Globus pallidus (tissue), 1 donor: ENCODE data around the gene WNT6.

Experiments
- DNase-seq: peaks from one replicate; pipeline ENCODE4 v3.0.0-alpha.2; 2015; ENCODE audit warnings: low spot score

The WNT6 gene

GRCh38 chr2:218893349-218894150 is 33.9 kb downstream of the WNT6 start:
- DNase-seq, result no peak

DNA sequence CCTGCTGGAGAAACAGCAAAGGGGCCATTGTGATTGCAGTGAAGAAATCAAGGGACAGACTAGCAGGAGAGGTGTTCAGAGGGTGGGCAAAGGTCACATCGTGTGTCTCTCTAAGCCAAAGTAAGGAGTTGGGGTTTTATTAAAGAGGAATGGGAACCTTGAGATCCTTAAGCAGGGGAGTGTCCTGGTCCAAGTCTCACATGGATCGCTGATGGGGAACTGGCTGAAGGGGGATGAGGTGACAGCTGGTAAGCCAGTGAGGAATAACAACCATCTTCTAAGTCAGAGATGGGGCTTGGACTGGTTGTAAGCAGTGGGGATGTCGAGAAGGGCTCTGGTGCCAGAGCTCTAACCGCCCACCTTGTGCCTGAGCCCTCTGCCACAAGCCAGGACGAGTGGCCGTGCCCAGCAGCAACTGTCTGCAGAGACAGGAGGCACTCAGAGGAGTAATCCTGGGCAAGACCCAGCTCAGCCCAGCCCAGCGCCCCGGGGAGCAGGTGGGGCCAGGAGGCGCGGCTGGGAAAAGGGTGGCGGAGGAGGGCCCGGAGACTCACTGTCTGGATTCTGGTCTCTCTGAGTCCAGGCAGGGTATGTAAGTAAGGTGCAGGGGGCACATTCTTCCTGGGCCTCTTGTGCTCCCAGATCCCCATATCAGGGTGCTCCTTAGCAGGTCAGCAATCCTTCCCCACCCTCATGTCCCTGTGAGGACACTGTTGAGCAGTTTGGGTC is 34.7 kb downstream of the WNT6 start:
- DNase-seq, result no peak

DNA sequence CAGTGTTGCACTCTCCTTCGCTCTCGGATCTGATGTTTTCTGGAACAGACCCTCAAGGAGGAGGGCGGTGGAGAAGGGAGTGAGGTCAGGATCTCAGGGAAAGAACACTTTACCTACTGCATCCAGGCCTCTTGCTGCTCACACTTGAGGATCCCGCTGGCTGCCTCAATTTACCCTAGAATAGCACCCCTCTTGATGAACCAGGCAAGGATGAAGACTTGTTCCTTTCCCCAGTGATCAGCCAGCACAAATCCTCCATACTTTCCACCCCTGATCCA is 35.2 kb downstream of the WNT6 start:
- DNase-seq, result no peak

DNA sequence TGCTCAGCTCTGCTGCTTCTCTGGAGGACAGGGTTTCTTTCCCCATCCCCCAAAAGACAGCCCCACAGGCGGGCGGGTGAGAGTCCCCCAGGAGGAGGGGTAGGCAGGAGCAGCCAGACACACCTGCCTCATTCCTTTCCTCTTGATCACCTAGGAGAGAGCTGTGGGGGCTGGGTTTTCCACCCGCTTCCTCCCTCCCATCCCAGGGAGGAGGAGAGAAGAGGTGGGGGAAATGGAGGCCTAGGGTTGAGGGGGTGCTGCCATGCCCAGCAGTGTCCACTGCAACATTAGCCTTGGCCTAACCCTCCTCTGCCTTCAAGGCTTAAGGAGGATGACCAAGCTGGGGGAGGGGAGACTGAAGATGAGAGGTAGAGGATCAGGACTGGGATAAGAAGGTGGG is 35.7 kb downstream of the WNT6 start:
- DNase-seq, result no peak

- DNase-seq, result no peak
Observed at GRCh38 chr2:218895759-218896500, 36.3 kb downstream of the WNT6 start.

DNA sequence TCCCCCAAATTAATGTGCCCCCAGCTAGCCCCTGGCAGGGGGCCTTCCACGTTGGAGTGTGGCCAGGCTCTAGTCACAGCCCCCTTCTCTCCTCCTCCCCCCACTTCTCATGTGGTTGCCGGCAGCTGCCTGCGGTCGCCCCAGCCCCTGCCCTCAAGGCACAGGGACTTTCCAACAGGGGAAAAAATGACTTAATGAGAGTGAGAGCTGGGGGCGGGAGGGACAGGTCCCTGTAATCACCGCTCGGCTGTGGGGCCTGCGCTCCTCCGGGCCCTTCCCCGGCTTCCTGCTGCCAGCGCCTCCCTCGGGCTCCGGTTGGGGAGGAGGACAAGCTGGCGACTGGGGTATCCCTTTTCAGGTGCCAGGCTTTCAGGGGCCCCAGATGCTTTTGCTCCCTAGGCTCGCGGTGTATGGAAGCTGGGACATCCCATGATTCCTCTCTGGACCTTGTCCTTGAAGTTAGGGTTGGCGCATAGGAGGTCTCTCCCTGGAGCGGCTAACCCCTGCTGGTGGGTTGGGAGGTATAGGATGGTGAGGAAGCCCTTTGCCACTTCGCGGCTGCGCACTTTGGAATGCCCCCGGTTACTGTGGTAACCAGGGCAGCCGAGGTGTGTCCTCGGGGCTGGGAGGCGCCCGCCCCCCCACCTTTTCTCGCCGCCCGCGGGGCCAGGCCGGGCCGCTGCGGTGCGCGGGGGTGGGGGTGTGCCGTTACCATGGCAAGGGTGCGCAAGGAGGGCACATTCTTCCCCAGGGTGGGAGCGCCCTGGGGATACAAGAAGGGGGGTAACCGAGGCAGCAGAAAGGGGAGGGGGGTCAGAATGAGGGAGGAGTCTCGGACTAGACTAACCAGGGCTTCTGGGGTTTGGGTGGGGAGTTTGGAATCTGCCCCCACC is 37.1 kb downstream of the WNT6 start:
- DNase-seq, result no peak

DNA sequence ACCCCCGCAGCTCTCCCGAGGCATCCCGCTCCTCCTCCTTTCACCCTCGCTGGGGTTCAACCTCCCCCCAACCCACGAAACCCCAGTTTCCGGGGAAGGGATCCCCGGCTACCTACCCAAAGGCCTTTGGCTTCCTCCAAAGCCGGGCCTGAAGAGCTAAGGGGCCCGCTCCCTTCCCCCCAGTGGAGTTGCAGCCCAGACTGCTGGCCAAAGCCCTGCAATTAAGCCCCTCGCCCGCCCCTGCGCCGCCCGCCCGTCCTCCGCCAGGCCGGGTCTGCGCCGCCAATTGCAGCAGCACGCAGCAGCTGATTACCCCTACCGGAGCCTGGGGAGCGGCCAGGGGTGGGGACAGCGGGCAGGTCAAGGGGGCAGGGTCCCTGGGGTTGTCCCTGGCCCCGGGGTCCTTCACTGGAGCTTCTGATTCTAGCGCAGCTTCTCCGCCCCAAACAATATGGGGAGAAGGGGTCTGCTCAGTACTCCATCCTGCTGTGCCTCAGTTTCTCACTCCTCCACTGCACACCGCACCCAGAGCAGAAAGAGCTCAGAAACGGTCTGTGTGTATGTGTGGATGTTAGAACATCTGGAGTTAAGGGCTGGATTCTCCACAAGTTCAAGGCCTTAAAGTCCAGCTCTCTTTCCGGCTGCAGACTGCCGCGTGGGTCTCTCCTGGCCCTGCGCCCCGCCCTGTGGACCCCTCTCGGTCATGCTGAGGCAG is 37.9 kb downstream of the WNT6 start:
- DNase-seq, result no peak

- DNase-seq, result peak; percentile 31
Observed at GRCh38 chr2:218898109-218898878, 38.7 kb downstream of the WNT6 start.

DNA sequence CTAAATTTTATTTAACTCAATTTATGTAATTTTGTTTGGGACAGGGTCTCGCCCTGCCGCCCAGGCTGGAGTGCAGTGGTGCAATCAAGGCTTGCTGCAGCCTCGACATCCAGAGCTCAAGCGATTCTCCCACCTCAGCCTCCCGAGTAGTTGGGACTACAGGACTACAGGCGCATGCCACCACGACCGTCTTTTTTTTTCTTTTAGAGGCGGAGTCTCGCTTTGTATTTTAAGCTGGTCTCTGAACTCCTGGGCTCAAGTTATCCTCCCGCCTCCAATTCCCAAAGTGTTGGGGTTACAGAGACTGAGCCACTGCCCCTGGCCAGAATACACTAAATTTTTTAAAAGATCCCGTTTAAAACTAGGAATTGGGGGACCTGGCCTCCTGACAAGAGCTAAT is 39.5 kb downstream of the WNT6 start:
- DNase-seq, result no peak

DNA sequence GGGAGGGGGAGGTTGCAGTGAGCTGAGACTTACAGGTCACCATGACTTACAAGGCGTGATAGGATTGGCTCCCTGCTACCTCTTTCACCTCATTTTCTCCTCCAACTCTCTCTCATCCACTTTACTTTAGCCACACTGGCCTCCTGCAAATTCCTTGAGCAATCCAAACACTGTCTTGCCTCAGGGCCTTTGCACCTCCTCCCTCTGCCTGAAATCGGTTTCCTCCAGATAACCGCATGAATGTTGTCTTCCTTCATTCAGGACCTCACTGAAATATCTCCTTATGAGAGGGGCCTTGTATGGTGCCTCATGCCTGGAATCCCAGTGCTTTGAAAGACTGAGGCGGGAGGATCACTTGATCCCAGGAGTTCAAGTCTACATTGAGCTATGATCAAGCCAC is 42.8 kb downstream of the WNT6 start:
- no peak for DNase-seq

DNA sequence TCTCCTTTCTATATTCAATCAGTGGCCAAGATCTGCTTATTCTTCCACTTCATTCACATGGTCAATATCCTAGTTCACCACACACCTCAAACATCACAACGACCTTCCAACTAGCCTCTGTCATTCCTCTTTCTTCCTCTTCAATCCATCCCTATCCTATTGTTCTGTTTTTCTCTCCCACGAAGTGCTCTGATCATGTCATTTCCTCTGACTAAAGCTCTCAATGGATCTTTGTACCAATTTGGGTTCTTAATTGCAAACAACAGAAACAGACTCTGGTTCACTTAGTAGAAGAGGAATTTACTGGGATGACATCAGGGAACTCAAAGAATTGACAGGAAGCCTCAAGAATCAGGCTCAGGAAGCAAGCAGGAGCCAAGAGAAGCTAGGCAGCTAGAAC is 44.6 kb downstream of the WNT6 start:
- DNase-seq, result no peak

DNA sequence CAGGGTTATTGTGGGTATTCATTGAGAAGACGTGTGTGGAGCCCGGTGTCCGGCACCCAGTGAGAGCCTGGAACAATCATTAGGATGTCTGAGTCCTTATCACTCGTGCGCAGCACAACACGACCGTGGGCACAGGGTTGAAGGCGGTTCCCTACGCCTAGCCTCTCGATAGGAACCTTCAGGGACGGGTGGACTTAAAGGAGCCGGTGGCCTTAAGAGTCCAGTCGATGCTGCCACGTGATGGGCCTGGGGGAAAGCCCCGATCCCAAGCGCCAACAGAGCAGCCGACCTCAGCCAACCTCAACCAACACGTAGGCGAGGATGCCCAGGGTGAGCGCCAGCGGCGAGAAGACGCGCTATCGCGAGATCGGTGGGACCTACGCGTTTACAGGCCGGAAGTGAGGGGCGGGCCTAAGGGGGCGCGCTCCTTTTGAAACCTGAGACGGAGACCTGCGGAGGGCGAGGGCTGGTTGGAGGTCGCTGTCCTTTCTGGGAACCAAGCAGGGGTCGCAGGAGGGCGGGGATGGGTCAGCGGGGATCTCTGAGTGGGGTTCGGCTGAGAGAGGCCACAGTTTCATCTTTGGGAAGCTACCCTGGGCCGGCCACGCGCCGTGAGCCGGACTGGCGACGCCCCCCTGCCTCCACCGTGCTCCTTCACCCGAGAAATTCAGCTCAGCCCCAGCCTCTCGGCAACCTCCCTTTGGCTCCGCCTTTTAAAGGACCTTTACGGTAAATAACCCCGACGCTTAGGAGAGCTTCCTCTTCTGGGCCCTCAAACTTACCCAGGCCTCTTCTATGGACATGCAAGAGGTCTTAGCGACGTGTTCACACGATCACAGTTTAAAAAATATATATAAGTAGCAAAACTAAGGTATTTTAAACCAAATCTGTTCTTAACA is 49.4 kb downstream of the WNT6 start:
- DNase-seq, result peak; percentile 59

- DNase-seq, result no peak
Observed at GRCh38 chr2:218910741-218911140, 51.1 kb downstream of the WNT6 start.

- DNase-seq, result no peak
Observed at GRCh38 chr2:218920504-218920903, 60.9 kb downstream of the WNT6 start.
